ENCODE measurements around the gene RIPOR3. TPM values are rescaled to one million over a fixed set of nuclear protein-coding genes. Genes with fewer than 3 reads are reported as not detected.
"Not testable (repeated sequence)": the region's sequence is repeated elsewhere in the genome, so short reads cannot be mapped to it uniquely, and the experiment has no call there.

Gene RIPOR3
- total RNA-seq, 1 donor from 2014 or later = 1.7 TPM

GRCh38 chr20:50607850-50608749 is 83.2 kb downstream of the RIPOR3 start:
- no peak for DNase-seq

- no peak for DNase-seq
Measured at GRCh38 chr20:50607436-50607835, 83.9 kb downstream of the RIPOR3 start.

GRCh38 chr20:50605136-50605535 is 86.2 kb downstream of the RIPOR3 start:
- DNase-seq = no peak

GRCh38 chr20:50604451-50604850 is 86.9 kb downstream of the RIPOR3 start:
- no peak for DNase-seq

GRCh38 chr20:50602432-50603088 is 88.8 kb downstream of the RIPOR3 start:
- DNase-seq = no peak

GRCh38 chr20:50601511-50602431 is 89.6 kb downstream of the RIPOR3 start:
- no peak for DNase-seq

GRCh38 chr20:50600281-50600895 is 91.0 kb downstream of the RIPOR3 start:
- no peak for DNase-seq

- DNase-seq = not testable (repeated sequence)
Measured at GRCh38 chr20:50598768-50599167, 92.6 kb downstream of the RIPOR3 start.

GRCh38 chr20:50598074-50598473 is 93.3 kb downstream of the RIPOR3 start:
- no peak for DNase-seq

GRCh38 chr20:50597406-50597969 is 93.9 kb downstream of the RIPOR3 start:
- no peak for DNase-seq

GRCh38 chr20:50596694-50597021 is 94.7 kb downstream of the RIPOR3 start:
- no peak for DNase-seq

GRCh38 chr20:50595988-50596693 is 95.2 kb downstream of the RIPOR3 start:
- DNase-seq = no peak

GRCh38 chr20:50595433-50595895 is 95.9 kb downstream of the RIPOR3 start:
- no peak for DNase-seq

GRCh38 chr20:50594591-50595432 is 96.5 kb downstream of the RIPOR3 start:
- DNase-seq = no peak

- no peak for DNase-seq
Measured at GRCh38 chr20:50594231-50594590, 97.1 kb downstream of the RIPOR3 start.

GRCh38 chr20:50593005-50593335 is 98.4 kb downstream of the RIPOR3 start:
- no peak for DNase-seq

GRCh38 chr20:50592282-50593004 is 98.9 kb downstream of the RIPOR3 start:
- DNase-seq = no peak

- DNase-seq = no peak
Measured at GRCh38 chr20:50591233-50591852, 100.0 kb downstream of the RIPOR3 start.

GRCh38 chr20:50590348-50590664 is 101.0 kb downstream of the RIPOR3 start:
- no peak for DNase-seq
